HFF-Myc (cell line): ENCODE results near the gene FAM234A.

Source experiments
- DNase-seq: peaks from one replicate; pipeline ENCODE4 v3.0.0-alpha.2; 2011; ENCODE audit warnings: low read depth; ENCODE audit errors: extremely low read depth
- H3K4me3 ChIP-seq: replicated peaks from 2 replicates; pipeline ENCODE4 v1.5.1; 2011; ENCODE audit warnings: low read depth, mild to moderate bottlenecking, control low read depth, low read length
- CTCF ChIP-seq: IDR thresholded peaks from 2 replicates; pipeline ENCODE4 v1.5.1; 2012; ENCODE audit warnings: mild to moderate bottlenecking, low read depth, low read length, control low read depth; ENCODE audit errors: missing control alignments

Gene FAM234A

GRCh38 chr16:239948-240277 is 5.3 kb downstream of the FAM234A start:
- H3K4me3 ChIP-seq = no peak overlapping the region
- TF ChIP-seq CTCF = no peak
- DNase-seq = no peak

- TF ChIP-seq CTCF = no peak
- no peak for DNase-seq
- no peak overlapping the region for H3K4me3 ChIP-seq
Measured at GRCh38 chr16:240559-240958, 5.9 kb downstream of the FAM234A start.

- no peak for TF ChIP-seq CTCF
- DNase-seq = no peak
Measured at GRCh38 chr16:242281-242680, 7.7 kb downstream of the FAM234A start.

GRCh38 chr16:243348-243747 is 8.7 kb downstream of the FAM234A start:
- no peak overlapping the region for H3K4me3 ChIP-seq
- no peak for TF ChIP-seq CTCF
- no peak for DNase-seq

More at GRCh38 chr16:242281-242680, 7.7 kb downstream of the FAM234A start:
- no peak overlapping the region for H3K4me3 ChIP-seq

GRCh38 chr16:245105-245504 is 10.5 kb downstream of the FAM234A start:
- no peak for DNase-seq
- no peak for TF ChIP-seq CTCF
- H3K4me3 ChIP-seq = no peak overlapping the region

- no peak for TF ChIP-seq CTCF
Measured at GRCh38 chr16:247027-247426, 12.4 kb downstream of the FAM234A start.

GRCh38 chr16:249431-249830 is 14.8 kb downstream of the FAM234A start:
- no peak overlapping the region for H3K4me3 ChIP-seq
- no peak for TF ChIP-seq CTCF
- DNase-seq = no peak

More at GRCh38 chr16:247027-247426, 12.4 kb downstream of the FAM234A start:
- no peak overlapping the region for H3K4me3 ChIP-seq
- DNase-seq = no peak
